ENCODE data around the gene PALM. TPM values are rescaled to one million over a fixed set of nuclear protein-coding genes. Genes with fewer than 3 reads are reported as not detected.
A peak's percentile ranks its signal among the peaks of the same experiment; 100 is the strongest.
"Not testable (repeated sequence)": the region's sequence is repeated elsewhere in the genome, so short reads cannot be mapped to it uniquely, and the experiment has no call there.

PALM gene
- total RNA-seq, 1 donor from 2014 or later: 30.1 TPM

- intact Hi-C loops (cut with micrococcal nuclease): no loop called here
- DNase-seq: no peak
- no peak for ATAC-seq
Observed at GRCh38 chr19:725461-726089, 16.8 kb downstream of the PALM start.

GRCh38 chr19:726993-727956 is 18.5 kb downstream of the PALM start:
- DNase-seq (no peak), ATAC-seq (peak; percentile 28)
- intact Hi-C loops (cut with micrococcal nuclease): no loop called here

- ATAC-seq: peak; percentile 89
- intact Hi-C loops (cut with micrococcal nuclease): no loop called here
Observed at GRCh38 chr19:728011-728410, 19.3 kb downstream of the PALM start.

GRCh38 chr19:729564-729963 is 20.8 kb downstream of the PALM start:
- ATAC-seq; intact Hi-C loops (cut with micrococcal nuclease); DNase-seq: not testable (repeated sequence)

More at GRCh38 chr19:728011-728410, 19.3 kb downstream of the PALM start:
- DNase-seq: peak; percentile 88

DNA sequence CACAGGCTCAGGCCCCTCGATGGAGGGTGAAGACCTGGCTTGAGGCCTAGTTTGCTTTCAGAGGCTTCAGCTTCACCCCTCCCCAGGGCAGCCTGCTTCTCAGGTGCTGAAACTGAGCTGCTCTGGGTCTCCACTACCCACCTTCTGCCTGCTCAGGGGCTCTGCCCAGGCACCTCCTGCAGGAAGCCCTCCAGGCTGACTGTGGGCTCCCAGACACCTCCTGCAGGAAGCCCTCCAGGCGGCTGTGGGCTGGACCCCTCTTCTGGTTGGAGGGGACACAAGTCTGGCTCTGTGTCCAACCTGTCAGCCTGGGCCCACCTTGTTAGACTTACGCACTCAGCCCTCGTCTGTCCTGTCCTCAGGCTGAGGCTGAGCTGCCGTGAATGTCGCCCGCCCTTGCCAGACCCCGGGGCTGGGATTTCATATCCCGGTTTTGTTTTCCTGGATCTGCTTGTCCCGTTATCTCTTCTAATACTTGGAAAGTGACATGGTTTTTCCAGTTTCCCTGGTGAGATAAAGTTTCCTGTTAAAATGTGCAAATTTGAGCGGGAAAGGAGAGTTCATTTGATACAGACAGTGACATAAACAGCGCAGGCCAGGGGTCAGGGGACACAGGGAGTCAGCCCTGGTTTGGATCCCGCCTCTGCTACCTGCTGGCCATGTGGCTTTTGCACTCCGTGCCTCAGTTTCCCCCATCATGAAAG is 21.4 kb downstream of the PALM start:
- intact Hi-C loops (cut with micrococcal nuclease): loop anchor here (5.0 kb wide), 1 partner anchor 63 kb away; no protein-coding TSS in a partner anchor
- ATAC-seq: no peak

GRCh38 chr19:731000-731399 is 22.3 kb downstream of the PALM start:
- no peak for DNase-seq
- ATAC-seq: no peak
- intact Hi-C loops (cut with micrococcal nuclease): loop anchor here (5.0 kb wide), 1 partner anchor 64 kb away; no protein-coding TSS in a partner anchor

More for the DNA sequence above, 21.4 kb downstream of the PALM start:
- no peak for DNase-seq

DNA sequence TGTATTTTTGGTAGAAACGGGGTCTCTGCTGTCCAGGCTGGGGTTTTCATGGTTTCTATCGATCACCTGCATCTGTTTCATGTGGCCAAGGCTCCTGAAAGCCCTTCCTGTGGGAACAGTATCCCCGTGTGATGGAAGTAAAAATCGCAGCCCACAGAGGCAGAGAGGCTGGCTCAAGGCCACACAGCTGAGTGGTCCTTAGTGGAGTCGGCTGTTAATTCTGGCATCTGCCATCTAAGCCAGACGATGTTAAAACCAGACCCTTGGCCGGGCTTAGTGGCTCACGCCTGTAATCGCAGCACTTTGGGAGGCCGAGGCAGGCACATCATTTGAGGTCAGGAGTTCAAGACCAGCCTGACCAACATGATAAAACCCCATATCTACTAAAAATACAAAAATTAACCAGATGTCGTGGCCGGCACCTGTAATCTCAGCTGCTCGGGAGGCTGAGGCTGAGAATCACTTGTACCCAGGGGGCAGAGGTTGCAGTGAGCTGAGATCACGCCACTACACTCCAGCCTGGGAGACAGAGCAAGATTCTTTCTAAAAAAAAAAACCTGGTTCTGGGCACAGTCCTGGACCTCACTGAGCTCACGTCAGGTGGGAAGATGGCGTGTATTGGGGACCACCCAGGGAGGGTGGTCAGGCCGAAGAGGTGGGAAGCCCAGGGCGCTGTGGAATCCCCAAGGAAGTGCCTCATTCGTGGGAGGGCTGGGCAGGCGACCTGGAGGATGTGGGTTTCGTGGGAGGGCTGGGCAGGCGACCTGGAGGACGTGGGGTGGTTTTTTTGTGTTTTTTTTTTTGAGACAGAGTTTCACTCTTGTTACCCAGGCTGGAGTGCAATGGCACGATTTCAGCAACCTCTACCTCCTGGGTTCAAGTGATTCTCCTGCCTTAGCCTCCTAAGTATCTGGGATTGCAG is 23.7 kb downstream of the PALM start:
- ATAC-seq: no peak
- no peak for DNase-seq

GRCh38 chr19:734716-735115 is 26.0 kb downstream of the PALM start:
- ATAC-seq: no peak
- no peak for DNase-seq
- intact Hi-C loops (cut with micrococcal nuclease): loop anchor here (5.0 kb wide), 1 partner anchor 67 kb away; no protein-coding TSS in a partner anchor

More for the DNA sequence above, 23.7 kb downstream of the PALM start:
- intact Hi-C loops (cut with micrococcal nuclease): loop anchor here (5.0 kb wide), 1 partner anchor 65 kb away; no protein-coding TSS in a partner anchor

- DNase-seq (no peak), ATAC-seq (no peak)
- intact Hi-C loops (cut with micrococcal nuclease): no loop called here
Observed at GRCh38 chr19:736125-736524, 27.4 kb downstream of the PALM start.

GRCh38 chr19:737591-738093 is 28.9 kb downstream of the PALM start:
- intact Hi-C loops (cut with micrococcal nuclease): no loop called here
- ATAC-seq (peak; percentile 57), DNase-seq (peak; percentile 64)

DNA sequence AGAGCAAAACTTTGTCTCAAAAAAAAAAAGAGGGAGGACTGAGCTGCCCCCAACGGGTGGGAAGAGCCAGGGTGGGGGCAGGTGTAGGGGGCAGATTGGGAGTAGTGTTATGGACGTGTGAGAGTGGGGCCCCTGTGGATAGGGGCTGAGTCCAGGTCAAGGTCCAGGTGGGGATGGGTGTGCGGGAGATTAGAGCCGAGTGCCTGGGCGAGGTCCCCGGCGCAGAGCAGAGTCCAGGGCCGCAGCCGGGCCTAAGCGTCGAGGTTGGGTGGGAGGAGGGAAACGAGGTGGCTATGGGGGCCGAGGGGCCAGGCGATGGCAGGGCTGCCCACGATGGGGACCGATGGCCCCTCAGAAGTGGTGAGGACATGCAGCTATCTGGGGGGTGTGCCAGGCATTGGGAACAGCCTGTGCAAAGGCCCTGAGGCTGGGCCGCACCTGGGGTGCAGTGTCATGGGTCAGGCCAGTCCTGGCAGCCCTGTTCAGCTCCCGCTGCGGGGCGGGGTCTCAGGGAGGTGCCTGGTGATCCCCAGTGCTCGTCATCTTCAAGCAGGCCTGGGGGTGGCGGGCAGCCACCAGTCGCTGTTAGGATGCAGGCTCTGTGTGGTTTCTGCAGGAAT is 29.9 kb downstream of the PALM start:
- ATAC-seq: no peak
- intact Hi-C loops (cut with micrococcal nuclease): no loop called here
- DNase-seq: no peak

DNA sequence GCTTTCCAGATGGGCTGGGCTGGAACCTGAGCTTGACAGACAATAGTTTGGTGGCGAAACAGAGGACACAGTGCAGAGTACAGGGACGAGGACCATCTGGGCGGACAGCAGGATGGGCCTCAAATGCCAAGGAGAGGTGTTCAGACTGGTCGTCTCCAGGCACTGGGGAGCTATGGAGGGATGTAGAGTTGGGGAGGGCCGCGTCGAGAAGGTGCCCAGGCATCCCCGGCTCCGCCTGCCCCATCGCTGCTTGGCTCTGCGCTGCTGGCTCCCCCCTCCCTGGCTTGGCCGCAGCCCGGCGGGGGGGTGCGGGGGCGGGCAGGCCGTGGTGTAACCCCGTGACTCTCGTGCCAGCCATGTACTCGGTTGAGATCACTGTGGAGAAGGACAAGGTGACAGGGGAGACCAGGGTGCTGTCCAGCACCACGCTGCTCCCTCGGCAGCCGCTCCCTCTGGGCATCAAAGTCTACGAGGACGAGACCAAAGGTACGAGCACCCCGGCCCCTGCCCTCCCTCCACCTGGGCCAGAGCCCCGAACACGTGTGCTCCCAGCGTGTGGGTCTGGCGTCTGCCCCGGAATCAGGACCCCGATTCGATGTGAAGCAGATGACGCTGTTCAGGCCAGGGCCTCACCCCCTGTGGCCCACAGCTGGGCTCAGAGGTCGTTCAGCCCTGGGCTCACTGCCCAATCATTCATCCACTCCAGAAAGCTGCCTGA is 31.4 kb downstream of the PALM start:
- DNase-seq (no peak), ATAC-seq (no peak)
- intact Hi-C loops (cut with micrococcal nuclease): no loop called here

DNA sequence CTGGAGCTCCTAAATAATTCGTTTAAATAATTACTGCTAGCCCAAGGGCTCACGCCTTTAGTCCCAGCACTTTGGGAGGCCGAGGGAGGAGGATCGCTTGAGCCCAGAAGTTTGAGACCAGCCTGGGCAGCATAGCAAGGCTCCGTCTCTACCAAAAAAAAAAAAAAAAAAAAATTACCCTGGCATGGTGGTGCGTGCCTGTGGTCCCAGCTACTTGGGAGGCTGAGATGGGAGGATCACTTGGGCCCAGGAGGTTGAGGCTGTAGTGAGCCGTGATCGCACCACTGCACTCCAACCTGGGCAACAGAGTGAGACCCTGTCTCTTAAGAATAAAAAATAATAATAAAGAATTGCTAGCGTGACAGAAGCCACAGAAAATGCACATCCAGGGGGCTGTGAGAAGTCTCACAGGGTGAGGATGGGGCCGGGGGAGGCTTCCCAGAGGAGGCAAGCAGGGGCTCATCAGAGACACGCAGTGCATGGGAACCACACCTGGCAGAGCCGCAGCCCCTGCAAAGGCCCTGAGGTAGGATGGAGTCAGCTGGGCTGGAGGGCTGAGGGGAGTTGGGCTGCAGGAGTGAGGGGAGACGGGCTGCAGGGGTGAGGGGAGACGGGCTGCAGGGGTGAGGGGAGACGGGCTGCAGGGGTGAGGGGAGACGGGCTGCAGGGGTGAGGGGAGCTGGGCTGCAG is 32.2 kb downstream of the PALM start:
- intact Hi-C loops (cut with micrococcal nuclease); DNase-seq; ATAC-seq: not testable (repeated sequence)

DNA sequence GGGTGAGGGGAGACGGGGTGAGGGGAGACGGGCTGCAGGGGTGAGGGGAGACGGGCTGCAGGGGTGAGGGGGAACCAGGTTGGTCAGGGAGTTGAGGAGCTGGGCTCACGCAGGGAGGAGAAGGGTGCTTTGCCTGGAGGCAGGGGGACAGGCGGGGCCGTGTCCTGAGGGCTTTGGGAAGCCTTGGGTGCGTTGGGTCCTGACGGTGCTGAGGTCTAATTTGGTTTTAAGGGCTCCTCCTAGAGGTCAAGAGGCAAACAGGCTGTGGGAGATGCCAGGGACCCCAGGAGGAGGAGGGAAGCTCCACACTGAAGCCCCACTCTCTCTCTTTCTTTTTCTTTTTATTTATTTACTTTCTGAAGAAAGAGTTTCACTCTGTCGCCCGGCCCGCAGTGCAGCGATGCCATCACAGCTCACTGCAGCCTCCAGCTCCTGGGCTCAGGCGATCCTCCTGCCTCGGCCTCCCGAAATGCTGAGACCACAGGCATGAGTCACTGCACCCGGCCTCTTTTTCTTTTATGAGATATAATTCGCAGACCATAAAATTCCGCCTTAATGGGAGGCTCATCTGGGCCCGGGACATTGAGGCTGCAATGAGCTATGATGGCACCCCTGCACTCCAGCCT is 32.9 kb downstream of the PALM start:
- intact Hi-C loops (cut with micrococcal nuclease): no loop called here
- ATAC-seq (no peak), DNase-seq (no peak)

DNA sequence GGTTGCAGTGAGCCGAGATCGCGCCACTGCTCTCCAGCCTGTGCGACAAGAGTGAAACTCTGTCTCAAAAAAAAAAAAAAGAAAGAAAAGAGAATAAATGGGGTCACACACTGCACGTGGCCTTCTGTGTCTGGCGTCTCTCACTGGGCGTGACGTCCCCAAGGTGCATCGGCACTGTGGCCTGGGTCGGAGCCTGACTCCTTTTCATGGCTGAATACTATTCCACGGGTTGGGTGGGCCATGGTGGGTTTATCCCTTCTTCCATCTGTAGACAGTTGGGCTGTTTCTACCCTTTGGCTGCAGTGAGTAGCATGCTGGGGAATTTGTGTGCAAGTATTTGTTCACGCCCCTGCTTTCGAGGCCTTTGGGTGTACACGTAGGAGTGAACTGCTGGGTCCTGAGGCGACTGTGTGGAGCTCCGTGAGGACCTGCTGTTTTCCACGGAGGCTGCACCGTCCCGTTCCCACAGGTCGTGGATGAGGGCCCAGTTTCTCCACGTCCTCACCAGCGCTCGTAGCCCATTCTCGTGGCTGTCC is 33.9 kb downstream of the PALM start:
- intact Hi-C loops (cut with micrococcal nuclease): no loop called here
- DNase-seq (no peak), ATAC-seq (no peak)

GRCh38 chr19:743168-743687 is 34.5 kb downstream of the PALM start:
- ATAC-seq: peak; percentile 16
- no peak for DNase-seq

More at GRCh38 chr19:743168-743687, 34.5 kb downstream of the PALM start:
- intact Hi-C loops (cut with micrococcal nuclease): no loop called here

All from left ventricle myocardium superior (tissue), 1 donor.